ENCODE data around the gene WDR17. TPM values are rescaled to one million over a fixed set of nuclear protein-coding genes. Genes with fewer than 3 reads are reported as not detected.

Gene WDR17
- total and polyA plus RNA-seq, 2 of the 8 experiments (the other 6 are each of a cell fraction or from before 2014, with no cell fraction given): 1.4 to 3.3 TPM

- H2AFZ ChIP-seq (ENCODE audit: low read length): no peak overlapping the region
- H2BK120ac ChIP-seq (replicated peaks; ENCODE audit: low read depth, low read length): no peak overlapping the region
- no peak overlapping the region for H3K14ac ChIP-seq (ENCODE audit: insufficient read length)
- H2BK12ac ChIP-seq (ENCODE audit: low read depth, low read length): no peak overlapping the region
- H3K9ac ChIP-seq (replicated peaks in 1 of 4; ENCODE audit: extremely low read depth in 1 of 4, low read depth in 3 of 4, low read length in 3 of 4): no peak overlapping the region
- no peak for DNase-seq (ENCODE audit: low read depth in 1 of 2, low spot score in 2 of 2)
- H4K91ac ChIP-seq (replicated peaks; ENCODE audit: insufficient read length, low read length): no peak overlapping the region
- no peak overlapping the region for H3K4me3 ChIP-seq (ENCODE audit: extremely low read depth in 1 of 4, insufficient read depth in 2 of 4, low read depth in 3 of 4, low read length in 4 of 4)
- no peak overlapping the region for H2AK5ac ChIP-seq (ENCODE audit: low read depth, low read length)
- TF ChIP-seq NRF1 (IDR thresholded peaks at IDR 0.05; ENCODE audit: low read depth, low read length) (no peak), CBX5 (IDR thresholded peaks at IDR 0.05; ENCODE audit: low read depth, low read length) (no peak), TAF1 (IDR thresholded peaks at IDR 0.05; ENCODE audit: low read depth, low read length) (no peak), CTBP2 (IDR thresholded peaks at IDR 0.05; ENCODE audit: borderline replicate concordance, insufficient read depth, insufficient read length, low read length) (no peak), RBBP5 (IDR thresholded peaks at IDR 0.05; ENCODE audit: borderline replicate concordance, low read depth, low read length) (no peak), POLR2AphosphoS5 (IDR thresholded peaks at IDR 0.05; ENCODE audit: low read depth, low read length) (no peak), FOSL1 (IDR thresholded peaks at IDR 0.05; ENCODE audit: insufficient read depth, low read depth, low read length) (no peak)
- H2BK15ac ChIP-seq (ENCODE audit: low read length): no peak overlapping the region
- no peaks in the 10 kb centered on the region for H3K23me2 ChIP-seq (ENCODE audit: low read depth, low read length)
- no peak overlapping the region for H2BK20ac ChIP-seq (ENCODE audit: low read length)
- no peaks in the 10 kb centered on the region for H3K27me3 ChIP-seq (replicated peaks in 1 of 4; ENCODE audit: control insufficient read depth in 3 of 4, extremely low read depth in 1 of 4, insufficient read depth in 3 of 4, low read length in 3 of 4)
- H2BK5ac ChIP-seq (ENCODE audit: low read depth, low read length): no peak overlapping the region
- ChIA-PET CTCF (ENCODE audit: partially characterized antibody) (no interaction called here), POLR2A (ENCODE audit: partially characterized antibody) (no interaction called here)
- no peak overlapping the region for H3K4me2 ChIP-seq (ENCODE audit: insufficient read depth in 1 of 2, low read depth in 2 of 2, low read length in 2 of 2)
- no peak overlapping the region for H3K23ac ChIP-seq (ENCODE audit: insufficient read length)
- H3K79me2 ChIP-seq (ENCODE audit: control insufficient read depth in 1 of 2, insufficient read depth in 2 of 2, low read length in 2 of 2): no peaks in the 10 kb centered on the region
- no peaks in the 10 kb centered on the region for H3K36me3 ChIP-seq (ENCODE audit: control insufficient read depth in 2 of 4, insufficient read depth in 4 of 4, low read length in 3 of 4)
- H3K9me3 ChIP-seq (ENCODE audit: insufficient read depth in 2 of 2, low read depth in 1 of 2, low read length in 1 of 2): no peaks in the 10 kb centered on the region
- H4K20me1 ChIP-seq (replicated peaks in 1 of 2; ENCODE audit: control insufficient read depth in 1 of 2, insufficient read depth in 2 of 2, low read length in 2 of 2): no peaks in the 10 kb centered on the region
- H3K79me1 ChIP-seq (ENCODE audit: low read depth, low read length): no peaks in the 10 kb centered on the region
- H3K27ac ChIP-seq (ENCODE audit: low read depth, low read length): no peak overlapping the region
- no peak overlapping the region for H3K18ac ChIP-seq (ENCODE audit: extremely low read depth, low read length)
- no peak for FAIRE-seq
- H3K56ac ChIP-seq (replicated peaks; ENCODE audit: insufficient read length, low read depth, low read length): no peak overlapping the region
- H3K4me1 ChIP-seq (replicated peaks in 1 of 4; ENCODE audit: control insufficient read depth in 3 of 4, insufficient read depth in 4 of 4, low read length in 3 of 4): peaks cover 2 to 15% (median 7%) of the 10 kb centered on the region in 4 experiments; a peak in 4 of 7 replicates
- no peak overlapping the region for H4K8ac ChIP-seq (ENCODE audit: extremely low read depth, insufficient read depth, low read length)
- no peak overlapping the region for H3K4ac ChIP-seq (replicated peaks; ENCODE audit: insufficient read length, low read depth, low read length)
- no peak overlapping the region for H4K5ac ChIP-seq (ENCODE audit: insufficient read length, low read depth, low read length)
These were observed 123.0 kb downstream of the WDR17 start for GRCh38 chr4:176188654-176189053.
